Stimulated activated CD4-positive, alpha-beta T cell treated with anti-CD3 and anti-CD28 coated beads, Interleukin-15, amount 100 ng/mL, for 24 hours (primary cell): ENCODE measurements around the gene NAA10.
A peak's percentile ranks its signal among the peaks of the same experiment; 100 is the strongest.

Experiments used
- DNase-seq: peaks from one replicate; pipeline ENCODE4 v3.0.0-alpha.2; 2020

The NAA10 gene

DNA sequence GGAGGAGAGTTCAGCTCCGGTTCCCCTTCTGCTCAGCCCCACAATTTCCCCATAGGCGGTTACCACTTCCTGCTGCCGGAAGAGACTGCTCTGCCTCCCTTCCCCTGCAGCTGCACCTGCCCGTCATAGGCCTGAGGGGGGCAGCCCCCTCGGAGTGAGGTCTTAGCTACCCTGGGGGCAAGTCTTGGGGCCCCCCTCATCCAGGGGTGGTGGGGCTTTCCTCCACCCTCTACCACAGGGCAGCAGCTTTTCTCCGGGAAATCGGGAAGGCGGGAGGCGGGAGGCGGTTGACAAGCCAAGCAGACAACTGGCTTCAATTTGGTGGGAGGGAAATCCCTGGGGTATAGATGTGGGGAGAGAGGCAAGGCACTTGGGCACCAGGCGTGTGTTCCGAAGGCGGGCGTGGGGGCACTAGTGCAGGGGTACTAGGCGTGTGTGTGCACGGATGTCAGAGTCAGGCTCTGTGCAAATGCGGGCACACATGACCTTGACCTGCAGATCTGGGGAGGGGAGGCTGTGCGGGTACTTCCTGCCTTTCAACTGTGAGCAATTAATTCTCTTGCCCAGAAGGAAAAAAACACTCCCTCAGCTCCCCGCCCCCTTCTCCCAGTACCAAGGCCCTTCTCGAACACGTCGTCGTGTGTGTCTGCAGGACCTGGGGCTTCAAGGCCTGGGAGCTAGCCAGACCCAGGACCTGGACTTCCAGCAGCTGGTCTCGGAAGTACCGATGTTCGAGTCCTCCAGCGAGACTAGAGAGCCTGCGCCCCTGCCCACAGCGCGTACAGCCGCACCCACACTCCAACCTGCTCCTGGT is 7.8 kb downstream of the NAA10 start:
- peak; percentile 76 for DNase-seq

DNA sequence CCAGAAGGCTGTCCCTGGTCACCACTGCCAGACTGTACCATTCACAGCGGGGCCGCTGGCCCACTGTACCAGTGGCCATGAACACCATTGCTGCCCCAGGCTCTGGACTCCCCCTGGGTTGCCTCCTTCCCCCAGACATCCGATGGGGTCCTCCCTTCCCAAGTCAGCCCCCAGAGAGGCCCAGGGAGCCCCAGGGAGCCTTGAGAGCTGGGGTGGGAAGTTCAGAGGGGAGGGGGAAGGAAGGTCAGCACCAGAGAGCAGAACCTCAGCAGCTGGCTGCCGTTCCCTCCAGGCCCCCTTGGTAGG is 8.3 kb downstream of the NAA10 start:
- DNase-seq = no peak

DNA sequence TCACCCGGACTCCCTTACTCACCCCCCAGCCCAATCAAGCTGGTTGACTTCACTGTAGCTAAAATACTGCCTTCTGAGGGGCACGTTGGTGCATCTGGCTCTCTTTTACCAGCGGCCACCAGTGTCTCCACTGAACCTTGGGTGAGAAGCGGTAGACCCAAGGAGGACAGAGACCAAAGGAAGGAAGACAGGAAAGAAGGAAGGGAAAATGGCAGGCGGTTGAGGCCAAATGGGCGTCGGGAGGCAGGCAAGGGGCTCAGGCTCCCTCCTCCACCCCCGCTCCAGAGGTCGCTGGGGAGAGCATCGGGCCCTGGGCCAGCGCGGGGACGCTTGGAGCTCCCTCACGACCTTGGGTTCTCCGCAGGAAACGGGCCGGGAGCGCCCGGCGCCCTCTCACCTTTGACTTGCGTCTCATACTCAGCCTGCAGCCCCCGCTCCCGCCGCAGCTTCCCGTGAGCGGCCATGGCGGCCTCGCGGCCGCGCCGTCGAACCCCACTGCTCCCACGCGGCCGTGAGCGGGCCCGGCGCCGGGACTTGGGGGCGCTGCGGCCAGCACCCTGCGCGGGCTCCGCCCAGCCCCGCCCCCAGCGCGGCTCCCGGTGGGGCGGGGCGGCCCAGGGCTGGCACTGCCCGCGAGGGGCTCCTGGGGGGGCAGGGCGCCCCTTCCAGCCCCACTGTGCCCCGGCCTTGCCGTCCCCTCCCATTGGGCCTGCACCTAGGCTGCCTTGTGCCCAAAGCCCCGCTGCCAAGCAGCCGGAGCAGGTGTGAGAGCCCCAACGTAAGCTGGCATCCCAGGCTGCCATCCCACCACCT is 8.9 kb downstream of the NAA10 start, which contains the start of gene ARHGAP4:
Gene ARHGAP4 (minus strand): TSS at position 526 of the 813 bp plus-strand sequence. CDS start 62 bp downstream, at position 464.
- DNase-seq = peak; percentile 68

DNA sequence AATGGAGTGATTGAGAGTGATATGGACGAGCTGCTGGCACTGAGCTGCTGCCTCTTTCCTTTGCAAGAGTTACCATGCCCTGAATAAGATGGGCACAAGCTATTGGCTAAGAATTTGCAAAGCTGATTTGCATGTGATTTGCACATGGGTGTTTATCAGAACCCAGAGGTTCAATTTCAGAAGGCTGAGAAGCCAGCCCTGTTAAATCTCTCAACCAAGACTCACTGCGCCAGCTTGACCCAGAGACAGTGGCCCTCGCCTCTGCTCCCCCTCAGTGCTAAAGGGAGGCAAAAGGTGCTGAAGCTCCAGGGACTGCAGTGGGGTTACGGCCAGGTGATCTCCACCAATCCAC is 9.5 kb downstream of the NAA10 start:
- no peak for DNase-seq

DNA sequence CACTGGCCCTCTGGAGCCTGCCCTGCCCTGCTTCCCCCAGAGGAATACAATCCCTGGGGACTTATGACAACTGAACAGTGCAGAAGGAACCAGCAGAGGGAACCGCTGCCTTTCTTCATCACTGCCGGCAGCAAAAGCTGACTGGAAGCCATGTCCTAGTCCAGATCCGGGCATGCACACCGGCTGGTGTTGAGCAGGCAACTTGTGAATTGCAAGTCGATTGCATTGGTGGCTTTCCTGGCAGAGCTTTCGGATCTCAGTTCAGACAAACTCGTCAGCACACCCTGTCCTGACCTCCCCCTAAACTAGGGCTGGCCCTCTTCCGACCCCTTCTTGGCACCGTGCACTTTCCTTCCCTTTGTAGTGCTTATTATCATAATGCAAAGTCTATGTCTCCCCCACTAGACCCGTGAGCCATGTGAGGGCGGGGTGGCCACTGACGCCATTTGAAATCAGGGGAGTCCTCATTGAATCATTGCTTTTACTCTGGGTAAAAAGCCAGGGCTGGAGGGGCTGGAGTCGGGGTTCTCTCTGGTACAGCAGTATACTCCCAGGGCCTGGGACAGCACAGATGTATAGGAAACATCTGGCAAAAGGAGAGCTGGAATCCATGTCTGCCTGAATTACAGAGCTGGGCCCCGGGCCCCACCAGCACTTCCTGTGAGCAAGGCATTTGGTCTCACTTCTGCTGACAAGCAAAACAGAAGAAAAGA is 10.5 kb downstream of the NAA10 start:
- DNase-seq = peak; percentile 42

DNA sequence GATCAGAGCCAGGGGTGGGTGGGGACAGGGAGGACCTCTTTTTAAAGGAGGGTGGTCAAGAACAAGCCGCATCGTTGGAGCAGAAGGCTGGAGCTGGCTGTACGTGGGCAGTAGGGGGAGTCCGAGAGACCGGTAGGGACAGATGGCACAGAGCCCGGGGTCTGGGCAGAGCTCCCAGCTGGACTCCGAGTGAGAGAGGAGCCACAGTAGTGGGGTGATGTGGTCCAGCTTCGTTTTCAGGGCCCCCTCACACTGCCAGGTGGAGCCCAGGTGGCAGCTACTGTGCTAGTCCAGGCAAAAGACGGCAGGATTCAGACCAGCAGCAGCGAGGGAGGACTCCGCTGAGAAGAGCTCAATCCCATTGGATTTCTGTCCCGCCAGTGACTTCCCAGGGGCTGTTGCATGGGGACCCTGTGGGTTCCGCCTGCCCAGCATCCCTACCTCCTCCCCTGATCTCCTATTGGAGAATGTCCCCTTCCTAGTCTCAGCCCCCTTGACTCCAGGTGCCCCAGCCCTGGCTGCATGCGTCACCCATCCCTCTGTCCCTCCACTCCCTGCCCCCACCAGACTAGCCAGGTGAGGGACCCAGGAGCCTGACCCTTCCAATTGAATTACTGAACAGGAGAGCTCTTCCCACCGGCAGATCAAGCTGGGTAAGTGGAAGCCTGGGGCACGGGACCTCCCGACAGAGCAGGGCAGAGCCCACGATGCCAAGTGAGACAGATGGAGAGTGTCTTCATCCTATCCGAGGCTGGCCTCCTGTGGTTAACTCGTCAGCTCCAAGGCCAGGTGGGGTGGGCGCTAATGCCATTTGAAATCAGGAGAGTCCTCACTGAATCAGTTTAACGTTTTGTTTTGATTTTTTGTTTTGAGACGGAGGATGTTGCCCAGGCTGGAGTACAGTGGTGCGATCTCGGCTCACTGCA is 11.6 kb downstream of the NAA10 start:
- no peak for DNase-seq

DNA sequence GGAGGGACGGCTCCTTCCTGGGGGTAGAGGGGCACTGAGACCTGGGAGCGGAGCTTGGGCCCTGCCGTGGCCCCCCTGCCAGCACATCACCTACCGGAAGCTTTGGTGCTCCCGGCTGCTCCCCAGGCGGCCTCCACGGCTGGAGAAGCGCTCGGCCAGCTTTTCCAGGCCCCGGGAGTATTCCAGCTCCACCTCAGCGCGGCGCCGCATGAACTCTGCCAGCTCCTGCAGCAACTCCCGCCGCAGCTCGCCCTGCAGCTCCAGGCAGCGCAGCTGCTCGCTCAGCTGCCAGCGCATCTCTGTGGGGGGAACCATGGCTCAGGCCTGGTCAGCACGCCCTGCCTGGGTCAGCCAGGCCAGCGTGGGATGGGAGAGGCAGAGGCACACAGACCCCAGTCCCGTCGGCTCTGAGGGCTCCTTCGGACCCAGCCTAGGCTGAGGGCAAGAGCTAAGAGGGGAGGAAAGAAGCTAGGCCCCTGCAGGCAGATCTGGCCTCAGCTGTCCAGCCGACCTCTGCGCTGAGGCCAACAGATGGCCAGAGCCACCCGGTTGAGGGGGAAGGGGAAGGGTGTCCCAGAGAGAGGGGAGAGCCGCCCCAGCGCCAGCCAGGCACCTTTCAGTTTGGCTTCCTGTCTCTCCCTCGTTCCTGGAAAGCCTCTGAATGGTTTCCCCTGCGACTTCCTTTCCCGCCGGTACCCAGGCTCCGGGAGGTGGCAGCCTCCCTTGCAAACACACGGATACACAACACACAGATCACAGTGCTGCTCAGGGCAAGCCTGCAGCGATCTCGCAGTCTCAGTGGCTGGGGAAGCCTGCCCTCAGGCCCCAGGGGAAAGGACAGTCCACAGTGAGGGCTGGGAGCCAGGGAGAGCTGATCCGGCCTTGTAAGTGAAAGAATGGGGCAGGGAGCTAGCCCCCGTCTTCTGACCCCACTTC is 13.1 kb downstream of the NAA10 start:
- DNase-seq = no peak

DNA sequence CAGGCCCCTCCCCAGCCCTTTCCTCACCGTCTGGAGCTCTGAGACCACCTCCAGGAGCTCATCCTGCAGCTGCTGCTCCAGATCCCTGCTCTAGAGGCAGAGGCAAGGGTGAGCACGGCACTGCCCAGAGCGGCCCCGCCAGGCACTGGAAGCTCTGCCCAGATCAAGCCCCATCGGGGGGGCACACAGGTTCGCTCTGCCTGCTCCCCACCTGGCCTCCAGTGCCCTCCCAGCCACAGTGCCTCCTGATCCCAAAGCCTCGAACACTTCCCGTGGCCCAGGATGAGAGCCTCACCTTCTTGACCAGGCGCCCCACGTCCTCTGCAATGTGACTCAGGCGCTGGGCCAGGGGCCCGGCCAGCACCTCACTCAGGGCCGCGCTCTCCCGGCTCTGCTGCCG is 13.8 kb downstream of the NAA10 start:
- DNase-seq = no peak

DNA sequence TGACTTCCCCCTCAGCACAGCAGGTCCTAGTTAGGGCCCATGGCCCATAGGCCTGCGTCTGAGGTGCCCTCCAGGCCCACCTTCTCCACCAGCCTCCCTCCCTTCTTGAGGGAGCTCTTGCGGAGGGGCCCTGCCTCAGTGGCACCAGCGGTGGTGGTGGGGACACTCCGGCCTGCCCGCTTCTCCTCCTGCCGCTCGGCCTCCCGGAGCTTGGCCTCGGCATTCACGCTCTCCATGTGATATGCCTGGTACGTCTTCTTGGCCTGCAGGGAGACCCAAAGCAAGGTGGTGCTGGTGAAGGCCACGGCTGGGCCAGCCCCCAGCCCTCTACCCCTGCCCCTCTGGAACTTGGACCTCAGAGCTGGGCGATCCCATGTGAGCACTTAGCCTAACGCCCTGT is 14.3 kb downstream of the NAA10 start:
- DNase-seq = no peak

DNA sequence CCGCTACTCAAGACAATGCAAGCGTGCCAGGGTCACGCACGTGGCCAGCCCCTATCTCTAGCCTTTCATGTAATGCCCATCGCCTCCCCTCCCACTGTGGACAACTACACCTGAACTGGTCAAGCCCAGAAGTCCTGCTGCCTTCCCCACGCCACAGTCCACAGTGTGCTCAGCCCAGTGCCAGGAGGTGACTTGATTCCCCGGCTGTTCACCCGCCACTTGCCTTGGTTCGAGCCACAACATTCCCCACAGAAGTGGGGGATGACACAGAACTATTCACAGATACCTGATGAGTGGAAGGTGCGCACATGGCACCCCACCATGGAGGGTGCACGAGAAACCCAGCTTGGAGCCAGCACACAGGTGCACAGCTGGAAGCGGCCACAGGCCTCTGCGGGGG is 15.6 kb downstream of the NAA10 start:
- no peak for DNase-seq

DNA sequence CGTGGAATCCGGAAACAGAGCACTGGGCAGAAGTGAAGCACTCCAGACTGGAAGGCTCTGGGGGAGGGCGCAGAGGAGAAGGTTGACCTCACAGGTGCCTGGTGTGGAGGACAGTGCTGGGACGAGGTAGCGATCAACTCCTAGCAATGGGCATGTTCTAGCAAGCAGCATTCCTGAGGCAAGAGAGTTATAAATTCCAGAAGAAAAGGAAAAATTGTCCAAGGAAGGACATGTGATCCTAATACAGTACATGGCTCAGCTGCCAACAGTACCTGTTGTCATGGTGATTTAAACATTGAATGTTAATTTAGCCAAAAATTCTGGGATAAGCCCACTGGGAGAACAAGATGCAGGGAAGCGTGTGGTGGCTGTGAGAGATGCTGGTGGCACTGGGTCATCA is 17.0 kb downstream of the NAA10 start:
- DNase-seq = no peak

DNA sequence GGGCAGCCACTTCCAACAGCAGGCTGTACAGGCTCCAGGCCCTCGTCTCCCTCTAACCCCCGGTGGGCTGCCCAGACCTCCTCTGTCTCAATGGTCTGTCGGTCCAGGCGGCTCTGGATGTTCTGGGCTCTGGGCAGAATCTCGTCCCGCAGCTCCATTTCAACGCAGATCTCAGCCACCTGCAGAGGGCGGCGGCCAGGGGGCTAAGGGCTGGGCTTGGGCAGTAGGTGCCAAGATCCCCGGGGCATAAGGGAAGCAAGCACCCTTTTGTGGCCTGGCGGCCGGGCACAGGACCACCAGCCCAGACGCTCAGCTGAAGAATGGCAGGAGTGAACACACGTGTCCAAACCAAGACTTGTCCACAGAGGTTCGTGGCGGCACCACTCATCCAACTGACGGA is 21.1 kb downstream of the NAA10 start:
- no peak for DNase-seq

DNA sequence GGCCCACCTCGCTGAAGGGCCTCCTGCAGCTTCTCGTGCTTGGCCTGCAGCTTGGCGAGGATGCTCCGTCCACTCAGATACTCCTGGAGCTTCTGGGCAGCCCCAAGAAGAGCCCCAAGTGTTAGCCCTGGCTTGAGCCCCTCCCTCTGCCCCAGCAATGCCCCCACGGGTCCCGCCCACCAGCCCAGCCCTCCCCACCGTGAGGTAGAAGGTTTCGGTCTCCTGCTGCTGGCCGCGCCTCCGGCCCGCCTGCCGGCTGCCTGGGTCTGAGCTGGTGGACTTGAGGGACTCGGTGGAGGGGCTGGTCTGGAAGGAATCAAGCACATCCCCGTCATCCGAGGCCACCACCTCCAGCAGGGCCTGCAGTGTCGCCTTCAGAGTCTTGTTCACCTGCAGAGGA is 21.6 kb downstream of the NAA10 start:
- DNase-seq = no peak

DNA sequence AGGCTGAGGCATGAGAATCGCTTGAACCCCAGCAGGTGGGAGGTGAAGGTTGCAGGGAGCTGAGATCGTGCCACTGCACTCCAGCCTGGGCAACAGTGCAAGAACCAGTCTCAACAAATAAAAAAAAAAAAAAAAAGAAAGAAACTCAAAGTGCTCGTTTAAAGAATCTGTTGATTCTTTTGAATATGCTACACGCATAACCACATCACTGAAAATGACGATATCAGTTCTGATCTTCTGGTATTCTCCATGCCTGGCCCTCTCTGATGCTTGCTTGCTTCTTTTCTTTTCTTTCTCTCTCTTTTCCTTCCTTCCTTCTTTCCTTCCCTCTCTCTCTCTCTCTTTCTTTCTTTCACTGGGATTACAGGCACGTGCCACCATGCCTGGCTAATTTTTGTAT is 23.0 kb downstream of the NAA10 start:
- DNase-seq = no peak

DNA sequence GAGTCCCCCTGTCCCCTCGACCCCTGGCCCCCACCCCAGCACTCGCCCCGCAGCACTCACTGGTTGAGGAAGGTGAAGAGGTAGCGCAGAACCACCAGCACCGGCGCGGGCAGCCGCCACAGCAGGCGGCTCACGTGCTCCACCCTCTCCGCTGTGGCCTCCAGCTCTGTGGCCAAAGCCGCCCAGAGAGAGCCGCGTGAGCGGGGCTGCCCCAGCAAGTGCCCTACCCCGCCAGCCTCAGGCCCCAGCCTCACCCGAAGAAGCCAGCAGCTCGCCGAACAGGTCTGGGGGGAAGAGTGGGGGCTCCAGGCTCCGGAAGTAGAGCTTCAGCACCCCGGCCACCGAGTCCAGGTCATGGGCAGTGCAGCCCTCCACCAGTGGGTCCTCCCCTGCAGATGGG is 24.4 kb downstream of the NAA10 start:
- no peak for DNase-seq

DNA sequence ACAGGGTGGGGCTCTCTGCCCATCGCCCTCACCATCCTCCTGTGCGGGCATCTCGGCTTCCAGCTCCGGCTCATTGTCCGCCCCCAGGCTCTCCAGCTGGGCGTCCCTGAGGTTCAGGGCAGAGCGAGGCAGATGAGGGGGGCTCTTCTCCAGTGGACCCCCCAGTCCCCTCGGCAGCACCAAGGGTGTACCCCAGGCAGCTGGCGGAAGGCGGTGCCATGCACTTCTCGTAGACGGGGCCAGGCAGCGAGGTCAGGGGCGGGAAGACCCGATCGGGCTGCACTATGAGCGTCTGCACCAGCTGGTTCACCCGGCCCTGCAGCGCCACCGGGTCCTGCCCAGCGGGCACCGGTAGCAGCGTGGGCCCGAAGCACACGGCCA is 24.9 kb downstream of the NAA10 start:
- DNase-seq = no peak

DNA sequence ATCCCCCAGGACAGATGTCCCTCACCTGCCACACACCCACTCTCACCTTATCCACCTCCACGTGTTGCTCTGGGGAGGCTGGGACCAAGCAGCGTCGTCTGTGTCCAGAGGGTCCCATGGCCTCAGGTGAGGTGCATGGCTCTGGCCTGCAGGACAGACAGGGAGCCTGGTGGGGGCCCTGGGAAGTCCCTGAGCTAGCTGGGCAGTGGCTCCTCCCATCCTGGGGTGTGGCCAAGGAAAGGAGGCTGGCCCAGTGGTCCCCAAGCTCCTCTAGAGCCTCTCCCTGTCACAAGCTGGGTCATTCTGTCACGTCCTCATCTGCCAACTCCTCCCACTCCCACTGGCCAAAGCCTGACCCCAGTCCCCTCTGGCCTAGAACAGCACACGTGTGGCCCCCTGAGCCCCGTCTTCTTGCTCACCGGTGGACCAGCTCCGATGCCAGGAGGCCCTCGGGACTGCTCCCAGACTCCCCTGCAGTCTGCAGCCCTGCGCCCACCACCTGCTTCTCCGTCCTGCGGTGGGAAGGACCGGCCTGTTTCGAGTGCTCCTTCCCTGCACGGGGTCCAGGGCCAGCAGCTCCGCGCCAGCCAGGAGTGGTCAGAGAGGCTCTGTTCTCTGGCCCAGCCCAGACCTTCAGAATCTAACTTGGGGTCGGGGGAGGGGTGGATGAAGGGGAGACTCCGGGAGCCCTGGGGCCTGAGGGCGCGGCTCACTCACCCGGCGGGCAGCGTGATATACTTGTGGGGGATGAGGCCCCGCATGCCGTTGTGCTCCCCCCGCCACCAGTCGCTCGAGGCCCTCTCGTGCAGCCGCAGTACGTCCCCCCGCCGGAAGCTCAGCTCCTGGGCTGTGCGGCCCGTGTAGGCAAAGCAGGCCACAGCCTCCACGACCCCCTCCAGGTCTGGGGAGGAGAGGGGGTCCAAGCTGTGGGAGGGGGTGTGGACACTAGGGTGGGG is 25.5 kb downstream of the NAA10 start:
- peak; percentile 34 for DNase-seq

DNA sequence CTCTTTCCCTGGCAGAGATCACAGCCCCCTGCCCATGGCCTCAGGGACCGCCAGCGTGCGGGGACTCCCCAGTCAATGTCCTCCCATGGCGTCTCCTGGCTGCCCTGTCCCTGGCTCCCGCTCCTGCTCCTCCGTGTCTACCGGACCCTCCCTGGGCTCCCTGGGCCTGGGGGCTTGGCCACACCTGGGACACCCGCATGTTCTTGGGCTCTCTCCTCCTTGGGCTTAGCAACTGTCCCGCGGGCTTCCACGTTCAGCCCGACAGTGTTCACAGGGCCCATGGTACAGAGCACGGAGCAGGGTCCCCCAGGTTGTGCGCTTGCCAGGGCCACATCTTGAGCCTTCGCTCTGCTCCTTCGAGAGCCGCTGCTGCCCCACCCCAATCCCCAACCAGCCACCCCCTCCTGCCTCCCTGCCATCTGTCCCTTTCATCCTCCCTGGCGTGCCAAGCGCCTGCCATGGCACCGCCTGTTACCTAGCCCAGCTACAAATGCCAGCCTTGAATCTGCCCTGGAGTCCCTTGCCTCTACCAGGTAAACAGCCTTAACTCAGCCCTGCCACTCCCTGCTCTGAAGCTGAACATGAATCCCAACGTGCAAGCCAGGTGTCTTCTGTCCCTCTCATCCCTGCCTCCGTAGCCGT is 26.5 kb downstream of the NAA10 start:
- no peak for DNase-seq

DNA sequence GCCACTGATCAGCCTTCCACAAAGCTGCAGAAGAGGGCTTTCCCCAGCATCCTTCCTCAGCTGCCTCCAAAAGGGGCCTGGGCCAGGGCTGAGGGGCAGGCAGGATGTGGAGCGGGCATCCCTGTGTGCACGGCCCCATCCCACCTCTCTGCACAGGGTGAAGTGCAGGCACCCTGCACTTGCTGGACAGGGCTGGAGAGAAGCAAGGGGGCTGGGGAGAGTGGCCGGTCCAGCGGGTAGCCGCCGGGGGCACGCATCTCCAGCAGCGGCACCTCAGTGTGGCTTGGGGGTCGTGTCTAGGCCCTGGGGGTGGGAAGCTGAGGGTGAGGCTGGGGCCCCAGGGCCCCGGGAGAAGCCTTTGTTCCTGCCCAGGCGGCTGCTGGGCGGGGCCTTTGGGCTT is 27.4 kb downstream of the NAA10 start:
- DNase-seq = no peak
